GM12874 (cell line): ENCODE measurements around the gene ZNF79.

Source experiments
- TF ChIP-seq, protein P1 (sequence below): IDR thresholded peaks from 2 replicates; pipeline ENCODE4 v1.5.1; 2011; ENCODE audit warnings: low read depth, mild to moderate bottlenecking, control low read depth, low read length, moderate library complexity; ENCODE audit not compliant: insufficient read depth

Gene ZNF79

GRCh38 chr9:127388037-127388855, 35.9 kb upstream of the ZNF79 start:
- TF ChIP-seq, protein P1, sequence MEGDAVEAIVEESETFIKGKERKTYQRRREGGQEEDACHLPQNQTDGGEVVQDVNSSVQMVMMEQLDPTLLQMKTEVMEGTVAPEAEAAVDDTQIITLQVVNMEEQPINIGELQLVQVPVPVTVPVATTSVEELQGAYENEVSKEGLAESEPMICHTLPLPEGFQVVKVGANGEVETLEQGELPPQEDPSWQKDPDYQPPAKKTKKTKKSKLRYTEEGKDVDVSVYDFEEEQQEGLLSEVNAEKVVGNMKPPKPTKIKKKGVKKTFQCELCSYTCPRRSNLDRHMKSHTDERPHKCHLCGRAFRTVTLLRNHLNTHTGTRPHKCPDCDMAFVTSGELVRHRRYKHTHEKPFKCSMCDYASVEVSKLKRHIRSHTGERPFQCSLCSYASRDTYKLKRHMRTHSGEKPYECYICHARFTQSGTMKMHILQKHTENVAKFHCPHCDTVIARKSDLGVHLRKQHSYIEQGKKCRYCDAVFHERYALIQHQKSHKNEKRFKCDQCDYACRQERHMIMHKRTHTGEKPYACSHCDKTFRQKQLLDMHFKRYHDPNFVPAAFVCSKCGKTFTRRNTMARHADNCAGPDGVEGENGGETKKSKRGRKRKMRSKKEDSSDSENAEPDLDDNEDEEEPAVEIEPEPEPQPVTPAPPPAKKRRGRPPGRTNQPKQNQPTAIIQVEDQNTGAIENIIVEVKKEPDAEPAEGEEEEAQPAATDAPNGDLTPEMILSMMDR = no peak

DNA sequence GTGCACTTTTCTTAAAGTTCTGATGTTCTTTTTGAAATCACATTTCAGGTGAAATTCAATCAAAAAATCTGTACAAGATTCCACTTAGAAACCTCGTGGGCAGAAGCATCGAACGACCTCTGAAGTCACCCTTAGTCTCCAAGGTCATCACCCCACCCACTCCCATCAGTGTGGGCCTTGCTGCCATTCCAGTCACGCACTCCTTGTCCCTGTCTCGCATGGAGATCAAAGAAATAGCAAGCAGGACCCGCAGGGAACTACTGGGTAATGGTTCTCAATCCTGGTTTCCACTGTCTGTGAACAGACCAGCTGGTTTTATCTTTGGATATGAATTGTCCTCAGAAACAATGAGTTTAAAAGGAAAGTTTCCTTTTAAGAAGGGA, 35.3 kb upstream of the ZNF79 start:
- TF ChIP-seq, protein P1 = no peak

GRCh38 chr9:127389381-127390247, 34.6 kb upstream of the ZNF79 start:
- TF ChIP-seq, protein P1 = no peak

- TF ChIP-seq, protein P1 = no peak
These were observed 34.0 kb upstream of the ZNF79 start for GRCh38 chr9:127390248-127390545.

DNA sequence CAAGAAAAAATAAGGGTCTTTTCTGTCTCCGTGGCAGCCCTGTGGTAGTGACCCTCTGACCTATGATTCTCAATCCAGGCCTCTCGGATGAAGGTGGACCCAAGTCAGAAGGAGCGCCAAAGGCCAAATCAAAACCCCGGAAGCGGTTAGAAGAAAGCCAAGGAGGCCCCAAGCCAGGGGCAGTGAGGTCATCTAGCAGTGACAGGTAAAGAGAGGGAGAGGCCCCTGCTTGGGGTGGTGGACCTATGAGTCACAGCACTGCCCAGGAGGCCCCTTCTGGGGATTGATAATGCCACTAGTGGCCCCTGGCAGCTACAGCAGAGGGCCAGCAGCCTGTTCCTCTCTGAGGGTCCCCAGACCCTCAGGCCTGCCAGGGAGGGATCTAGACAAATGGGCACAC, 33.6 kb upstream of the ZNF79 start:
- TF ChIP-seq, protein P1 = no peak

- TF ChIP-seq, protein P1 = no peak
These were observed 32.0 kb upstream of the ZNF79 start for GRCh38 chr9:127392166-127392565.

GRCh38 chr9:127392976-127393375, 31.2 kb upstream of the ZNF79 start:
- TF ChIP-seq, protein P1 = no peak
